ENCODE results near the gene RBM33. TPM values are rescaled to one million over a fixed set of nuclear protein-coding genes. Genes with fewer than 3 reads are reported as not detected.

The RBM33 gene
- total and polyA plus RNA-seq, 2 of the 13 experiments (the other 11 are each of a cell fraction or from before 2014, with no cell fraction given): 12.4 to 28.9 TPM

GRCh38 chr7:155738104-155738503 is 93.6 kb downstream of the RBM33 start (continued):
- TF ChIP-seq ZNF275 (CRISPR knock-in tag; IDR thresholded peaks at IDR 0.05; ENCODE audit: borderline replicate concordance) (no peak), PBX3 (CRISPR knock-in tag; IDR thresholded peaks at IDR 0.05; ENCODE audit: borderline replicate concordance) (no peak), POLR2AphosphoS2 (IDR thresholded peaks at IDR 0.05; ENCODE audit: low read depth, low read length) (no peak), ZSCAN9 (CRISPR knock-in tag; IDR thresholded peaks at IDR 0.05; ENCODE audit: borderline replicate concordance) (no peak)

- Histone ChIP-seq H3K4me2 (ENCODE audit: low read depth, low read length) (no peak overlapping the region), H3K4me1 (ENCODE audit: insufficient read depth, low read length) (no peaks in the 10 kb centered on the region), H3K79me2 (ENCODE audit: insufficient read depth, low read length) (peaks cover 7% of the 10 kb centered on the region), H3K36me3 (replicated peaks in 1 of 2; ENCODE audit: control insufficient read depth in 1 of 2, insufficient read depth in 2 of 2, low read length in 2 of 2) (peaks cover 31 to 74% of the 10 kb centered on the region in 2 experiments), H4K20me1 (ENCODE audit: insufficient read depth, low read length) (peaks cover 10% of the 10 kb centered on the region), H3K4me3 (replicated peaks in 1 of 3; ENCODE audit: insufficient read depth in 1 of 3, low read depth in 2 of 3, low read length in 3 of 3) (no peak overlapping the region), H2AFZ (ENCODE audit: low read length) (no peak overlapping the region), H3K9me3 (ENCODE audit: low read length) (no peaks in the 10 kb centered on the region), H3K27ac (ENCODE audit: extremely low read length, insufficient read depth, low read length) (no peak overlapping the region), H3K27me3 (ENCODE audit: control insufficient read depth in 1 of 2, insufficient read depth in 2 of 2, low read length in 2 of 2) (no peaks in the 10 kb centered on the region), H3K9ac (ENCODE audit: insufficient read depth, low read depth, low read length) (no peak overlapping the region)
- no TSS peak for BruUV-seq (replicated peaks)
- POLR2A ChIA-PET: no interaction called here
- CTCF ChIA-PET (ENCODE audit: low intra/inter-chr PET ratio, low total read pairs): interaction anchor here (1.5 to 3.3 kb wide), 3 partner anchors 140 to 359 kb away, joined by 5 to 21 read pairs (median 7); no protein-coding TSS in a partner anchor
- FAIRE-seq (peak; percentile 91), DNase-seq (ENCODE audit: low spot score) (peak; percentile 74), ATAC-seq (peak; percentile 90)
- in situ Hi-C loops (cut with HindIII; ENCODE audit: extremely low pct_ligation_motif_present, low pct_unique_long_range_greater_than_20kb): no loop called here
- WGBS (ENCODE audit: low lambda C conversion rate): 70% methylated on average over 13 of the region's 13 CpGs
- intact Hi-C loops (cut with micrococcal nuclease; ENCODE audit: unreplicated experiment): loop anchor here (1.0 to 10.0 kb wide), 4 partner anchors 141 to 359 kb away; no protein-coding TSS in a partner anchor
- TF ChIP-seq STAG1 (CRISPR knock-in tag; IDR thresholded peaks at IDR 0.05): peak; percentile 93
- no peak for TF ChIP-seq ZNF547 (CRISPR knock-in tag; IDR thresholded peaks at IDR 0.05)
- TF ChIP-seq SMC3 (IDR thresholded peaks at IDR 0.05; ENCODE audit: low read length): peak; percentile 72
- no peak for TF ChIP-seq ZNF451 (CRISPR knock-in tag; IDR thresholded peaks at IDR 0.05)
- TF ChIP-seq ZMAT5 (CRISPR knock-in tag; IDR thresholded peaks at IDR 0.05; ENCODE audit: borderline replicate concordance, low read depth): no peak
- TF ChIP-seq NR2F6 (IDR thresholded peaks at IDR 0.05): no peak
- 0 out of 2 replicates have a peak, but pooled peaks have one; percentile 13 for TF ChIP-seq NR2F6 (CRISPR knock-in tag; IDR thresholded peaks at IDR 0.05)
- no peak for TF ChIP-seq STAT5B (CRISPR knock-in tag; IDR thresholded peaks at IDR 0.05)
- no peak for TF ChIP-seq ZNF362 (CRISPR knock-in tag; IDR thresholded peaks at IDR 0.05; ENCODE audit: borderline replicate concordance)
- TF ChIP-seq THRA (CRISPR knock-in tag; IDR thresholded peaks at IDR 0.05; ENCODE audit: borderline replicate concordance): 0 out of 2 replicates have a peak, but pooled peaks have one; percentile 16
- 0 out of 2 replicates have a peak, but pooled peaks have one; percentile 12 for TF ChIP-seq GATAD1 (CRISPR knock-in tag; IDR thresholded peaks at IDR 0.05)
These were observed 94.4 kb downstream of the RBM33 start for GRCh38 chr7:155738652-155739537.
